Suppressor macrophage treated with lipopolysaccharide for 4 hours (primary cell): ENCODE measurements around the gene POLR1A.
"Not testable (repeated sequence)": the region's sequence is repeated elsewhere in the genome, so short reads cannot be mapped to it uniquely, and the experiment has no call there.

Experiments
- DNase-seq: peaks from one replicate; pipeline ENCODE4 v3.0.0-alpha.2; 2020

Gene POLR1A

GRCh38 chr2:85995648-85996529, 109.8 kb downstream of the POLR1A start:
- no peak for DNase-seq

- no peak for DNase-seq
Measured at GRCh38 chr2:85994897-85995647, 110.6 kb downstream of the POLR1A start.

GRCh38 chr2:85994421-85994777, 111.3 kb downstream of the POLR1A start:
- no peak for DNase-seq

- DNase-seq = no peak
Measured at GRCh38 chr2:85992611-85993010, 113.1 kb downstream of the POLR1A start.

GRCh38 chr2:85992053-85992452, 113.6 kb downstream of the POLR1A start:
- not testable (repeated sequence) for DNase-seq

GRCh38 chr2:85990084-85990483, 115.6 kb downstream of the POLR1A start:
- DNase-seq = no peak

- DNase-seq = no peak
Measured at GRCh38 chr2:85989288-85989865, 116.3 kb downstream of the POLR1A start.

GRCh38 chr2:85988914-85989270, 116.8 kb downstream of the POLR1A start:
- DNase-seq = no peak

GRCh38 chr2:85988175-85988913, 117.3 kb downstream of the POLR1A start:
- DNase-seq = no peak

GRCh38 chr2:85987266-85988174, 118.2 kb downstream of the POLR1A start:
- no peak for DNase-seq

GRCh38 chr2:85986121-85986520, 119.6 kb downstream of the POLR1A start:
- DNase-seq = no peak

- DNase-seq = no peak
Measured at GRCh38 chr2:85984788-85985187, 120.9 kb downstream of the POLR1A start.

GRCh38 chr2:85983766-85984165, 121.9 kb downstream of the POLR1A start:
- DNase-seq = no peak

- DNase-seq = no peak
Measured at GRCh38 chr2:85981579-85982247, 124.0 kb downstream of the POLR1A start.

- DNase-seq = no peak
Measured at GRCh38 chr2:85978883-85979780, 126.6 kb downstream of the POLR1A start.

GRCh38 chr2:85976106-85976920, 129.4 kb downstream of the POLR1A start:
- DNase-seq = no peak

- no peak for DNase-seq
Measured at GRCh38 chr2:85975581-85975980, 130.1 kb downstream of the POLR1A start.

- no peak for DNase-seq
Measured at GRCh38 chr2:85974390-85974789, 131.3 kb downstream of the POLR1A start.

GRCh38 chr2:85972355-85972754, 133.3 kb downstream of the POLR1A start:
- no peak for DNase-seq
